Neural crest cell (in vitro differentiated cells): ENCODE measurements around the gene CA11. TPM values are rescaled to one million over a fixed set of nuclear protein-coding genes. Genes with fewer than 3 reads are reported as not detected.

Experiments
- DNase-seq: peaks from one replicate; pipeline ENCODE4 v3.0.0; 2021; ENCODE audit warnings: low read depth, mixed read lengths, low spot score
- H3K27ac Mint-ChIP-seq: one replicate; pipeline ENCODE4 v1.8.0; 2021; ENCODE audit warnings: mild to moderate bottlenecking, mixed read lengths; ENCODE audit not compliant: unreplicated experiment
- H3K27me3 Mint-ChIP-seq: 2 replicates; pipeline ENCODE4 v1.8.0; 2021; ENCODE audit warnings: low read depth, mild to moderate bottlenecking, mixed read lengths
- H3K36me3 Mint-ChIP-seq: 2 replicates; pipeline ENCODE4 v1.8.0; 2021; ENCODE audit warnings: low read depth, mild to moderate bottlenecking, mixed read lengths
- H3K4me1 Mint-ChIP-seq: 2 replicates; pipeline ENCODE4 v1.8.0; 2021; ENCODE audit warnings: mixed read lengths
- H3K4me3 Mint-ChIP-seq: one replicate; pipeline ENCODE4 v1.8.0; 2021; ENCODE audit warnings: mild to moderate bottlenecking, mixed read lengths
- H3K9me3 Mint-ChIP-seq: 2 replicates; pipeline ENCODE4 v1.8.0; 2021; ENCODE audit warnings: mixed read lengths
- total RNA-seq: library from RNA; stranded (reverse); gene quantifications from 2 replicates; pipeline ENCODE4 v1.2.1, GENCODE V29; 2021
- TF ChIP-seq, protein P1 (sequence below): fragments of 200-600 bp; sonication (generic); conservative IDR thresholded peaks from 2 replicates; pipeline ENCODE4 v1.5.0; 2021; ENCODE audit warnings: antibody characterized with exemption, mild to moderate bottlenecking

CA11 gene
- total RNA-seq, 1 donor from 2014 or later = 11.4 TPM

DNA sequence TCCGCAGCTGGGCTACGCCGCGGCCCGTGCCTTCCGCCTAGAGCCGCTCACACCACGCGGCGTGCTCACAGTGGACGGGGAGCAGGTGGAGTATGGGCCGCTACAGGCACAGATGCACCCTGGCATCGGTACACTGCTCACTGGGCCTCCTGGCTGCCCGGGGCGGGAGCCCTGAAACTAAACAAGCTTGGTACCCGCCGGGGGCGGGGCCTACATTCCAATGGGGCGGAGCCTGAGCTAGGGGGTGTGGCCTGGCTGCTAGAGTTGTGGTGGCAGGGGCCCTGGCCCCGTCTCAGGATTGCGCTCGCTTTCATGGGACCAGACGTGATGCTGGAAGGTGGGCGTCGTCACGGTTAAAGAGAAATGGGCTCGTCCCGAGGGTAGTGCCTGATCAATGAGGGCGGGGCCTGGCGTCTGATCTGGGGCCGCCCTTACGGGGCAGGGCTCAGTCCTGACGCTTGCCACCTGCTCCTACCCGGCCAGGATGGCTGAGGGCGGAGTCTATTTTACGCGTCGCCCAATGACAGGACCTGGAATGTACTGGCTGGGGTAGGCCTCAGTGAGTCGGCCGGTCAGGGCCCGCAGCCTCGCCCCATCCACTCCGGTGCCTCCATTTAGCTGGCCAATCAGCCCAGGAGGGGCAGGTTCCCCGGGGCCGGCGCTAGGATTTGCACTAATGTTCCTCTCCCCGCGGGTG is 16.2 kb downstream of the CA11 start:
- no peak for DNase-seq
- TF ChIP-seq, protein P1, sequence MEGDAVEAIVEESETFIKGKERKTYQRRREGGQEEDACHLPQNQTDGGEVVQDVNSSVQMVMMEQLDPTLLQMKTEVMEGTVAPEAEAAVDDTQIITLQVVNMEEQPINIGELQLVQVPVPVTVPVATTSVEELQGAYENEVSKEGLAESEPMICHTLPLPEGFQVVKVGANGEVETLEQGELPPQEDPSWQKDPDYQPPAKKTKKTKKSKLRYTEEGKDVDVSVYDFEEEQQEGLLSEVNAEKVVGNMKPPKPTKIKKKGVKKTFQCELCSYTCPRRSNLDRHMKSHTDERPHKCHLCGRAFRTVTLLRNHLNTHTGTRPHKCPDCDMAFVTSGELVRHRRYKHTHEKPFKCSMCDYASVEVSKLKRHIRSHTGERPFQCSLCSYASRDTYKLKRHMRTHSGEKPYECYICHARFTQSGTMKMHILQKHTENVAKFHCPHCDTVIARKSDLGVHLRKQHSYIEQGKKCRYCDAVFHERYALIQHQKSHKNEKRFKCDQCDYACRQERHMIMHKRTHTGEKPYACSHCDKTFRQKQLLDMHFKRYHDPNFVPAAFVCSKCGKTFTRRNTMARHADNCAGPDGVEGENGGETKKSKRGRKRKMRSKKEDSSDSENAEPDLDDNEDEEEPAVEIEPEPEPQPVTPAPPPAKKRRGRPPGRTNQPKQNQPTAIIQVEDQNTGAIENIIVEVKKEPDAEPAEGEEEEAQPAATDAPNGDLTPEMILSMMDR = no peak
- peak overlapping the region; percentile 86 for H3K4me3 Mint-ChIP-seq
- no peak overlapping the region for H3K27ac Mint-ChIP-seq
- H3K36me3 Mint-ChIP-seq = no peaks in the 10 kb centered on the region
- H3K27me3 Mint-ChIP-seq = peaks cover 19% of the 10 kb centered on the region
- peaks cover 44% of the 10 kb centered on the region for H3K4me1 Mint-ChIP-seq
- no peaks in the 10 kb centered on the region for H3K9me3 Mint-ChIP-seq

DNA sequence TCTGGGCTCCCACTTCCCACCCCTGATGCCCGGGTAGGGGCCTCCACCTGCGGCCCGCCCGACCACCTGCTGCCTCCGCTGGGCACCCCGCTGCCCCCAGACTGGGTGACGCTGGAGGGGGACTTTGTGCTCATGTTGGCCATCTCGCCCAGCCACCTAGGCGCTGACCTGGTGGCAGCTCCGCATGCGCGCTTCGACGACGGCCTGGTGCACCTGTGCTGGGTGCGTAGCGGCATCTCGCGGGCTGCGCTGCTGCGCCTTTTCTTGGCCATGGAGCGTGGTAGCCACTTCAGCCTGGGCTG is 16.7 kb downstream of the CA11 start:
- Mint-ChIP-seq H3K4me3 (no peak overlapping the region), H3K27ac (no peak overlapping the region), H3K9me3 (no peaks in the 10 kb centered on the region), H3K36me3 (no peaks in the 10 kb centered on the region), H3K4me1 (peaks cover 42% of the 10 kb centered on the region), H3K27me3 (peaks cover 14% of the 10 kb centered on the region)
- no peak for DNase-seq
- TF ChIP-seq, protein P1 = no peak

DNA sequence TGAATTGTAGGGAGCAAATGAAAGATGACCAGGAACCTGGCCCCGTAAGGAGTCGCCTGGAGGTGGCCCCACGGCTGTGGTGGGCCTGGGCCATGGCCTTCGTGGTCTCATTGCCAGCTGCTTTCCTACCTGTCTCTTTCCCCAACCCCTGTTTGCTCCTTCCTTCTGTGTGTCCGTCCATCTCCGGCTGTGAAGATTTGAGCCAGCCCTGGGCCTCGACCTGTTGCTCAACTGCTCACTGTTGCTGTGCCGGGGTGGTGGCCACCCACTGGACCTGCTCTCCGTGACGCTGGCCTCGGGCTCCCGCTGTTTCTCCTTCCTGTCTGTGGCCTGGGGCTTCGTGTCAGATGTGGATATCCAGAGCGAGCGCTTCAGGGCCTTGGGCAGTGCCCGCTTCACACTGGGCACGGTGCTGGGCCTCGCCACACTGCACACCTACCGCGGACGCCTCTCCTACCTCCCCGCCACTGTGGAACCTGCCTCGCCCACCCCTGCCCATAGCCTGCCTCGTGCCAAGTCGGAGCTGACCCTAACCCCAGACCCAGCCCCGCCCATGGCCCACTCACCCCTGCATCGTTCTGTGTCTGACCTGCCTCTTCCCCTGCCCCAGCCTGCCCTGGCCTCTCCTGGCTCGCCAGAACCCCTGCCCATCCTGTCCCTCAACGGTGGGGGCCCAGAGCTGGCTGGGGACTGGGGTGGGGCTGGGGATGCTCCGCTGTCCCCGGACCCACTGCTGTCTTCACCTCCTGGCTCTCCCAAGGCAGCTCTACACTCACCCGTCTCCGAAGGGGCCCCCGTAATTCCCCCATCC is 17.3 kb downstream of the CA11 start:
- Mint-ChIP-seq H3K4me3 (no peak overlapping the region), H3K36me3 (no peaks in the 10 kb centered on the region), H3K4me1 (peaks cover 43% of the 10 kb centered on the region), H3K27ac (no peak overlapping the region), H3K9me3 (no peaks in the 10 kb centered on the region), H3K27me3 (peaks cover 11% of the 10 kb centered on the region)
- no peak for DNase-seq
- TF ChIP-seq, protein P1 = no peak

GRCh38 chr19:48627865-48628314 is 18.1 kb downstream of the CA11 start:
- peak overlapping the region; percentile 41 for H3K4me3 Mint-ChIP-seq
- no peaks in the 10 kb centered on the region for H3K9me3 Mint-ChIP-seq
- TF ChIP-seq, protein P1 = no peak
- H3K4me1 Mint-ChIP-seq = peaks cover 49% of the 10 kb centered on the region
- no peaks in the 10 kb centered on the region for H3K36me3 Mint-ChIP-seq
- no peak overlapping the region for H3K27ac Mint-ChIP-seq
- no peak for DNase-seq
- H3K27me3 Mint-ChIP-seq = peaks cover 11% of the 10 kb centered on the region

- H3K27me3 Mint-ChIP-seq = peaks cover 11% of the 10 kb centered on the region
- peak overlapping the region; percentile 49 for H3K4me3 Mint-ChIP-seq
- DNase-seq = no peak
- no peak overlapping the region for H3K27ac Mint-ChIP-seq
- TF ChIP-seq, protein P1 = no peak
- H3K4me1 Mint-ChIP-seq = peaks cover 48% of the 10 kb centered on the region
- no peaks in the 10 kb centered on the region for H3K36me3 Mint-ChIP-seq
- H3K9me3 Mint-ChIP-seq = no peaks in the 10 kb centered on the region
These were observed 18.7 kb downstream of the CA11 start for GRCh38 chr19:48627201-48627864.
